ENCODE data around the gene FSTL1.

Gene FSTL1

GRCh38 chr3:120427201-120427600, 23.6 kb downstream of the FSTL1 start:
- H3K27ac ChIP-seq (ENCODE audit: extremely low read depth, low read depth, low read length), result no peak overlapping the region
- peaks cover 6 to 53% of the 10 kb centered on the region in 2 experiments; a peak in 2 of 3 replicates for H3K36me3 ChIP-seq (ENCODE audit: control insufficient read depth in 2 of 2, insufficient read depth in 1 of 2, low read length in 2 of 2)
- POLR2A ChIA-PET, result no interaction called here
- CTCF ChIA-PET, result interaction anchor here (1.1 kb wide), 1 partner anchor 131 kb away, joined by 3 read pairs; no protein-coding TSS in a partner anchor
- no peaks in the 10 kb centered on the region for H3K4me1 ChIP-seq (ENCODE audit: control insufficient read depth, insufficient read depth, low read length)
- H3K4me3 ChIP-seq (ENCODE audit: low read depth, low read length), result no peak overlapping the region
- H3K9me3 ChIP-seq (ENCODE audit: control insufficient read depth, insufficient read depth, low read depth, low read length), result no peaks in the 10 kb centered on the region
- TF ChIP-seq ZNF48 (tag by site-specific recombination; IDR thresholded peaks at IDR 0.05) (no peak), ZNF629 (tag by site-specific recombination; IDR thresholded peaks at IDR 0.05) (no peak), WT1 (tag by site-specific recombination; IDR thresholded peaks at IDR 0.05) (no peak), MEIS1 (CRISPR knock-in tag; IDR thresholded peaks at IDR 0.05; ENCODE audit: borderline replicate concordance) (no peak), MZF1 (tag by site-specific recombination; IDR thresholded peaks at IDR 0.05; ENCODE audit: borderline replicate concordance) (no peak), ZNF654 (tag by site-specific recombination; IDR thresholded peaks at IDR 0.05; ENCODE audit: low read depth) (no peak), ZNF202 (tag by site-specific recombination; IDR thresholded peaks at IDR 0.05; ENCODE audit: borderline replicate concordance) (no peak), KLF8 (tag by site-specific recombination; IDR thresholded peaks at IDR 0.05) (no peak), GLI4 (tag by site-specific recombination; IDR thresholded peaks at IDR 0.05) (no peak), PRDM6 (tag by site-specific recombination; IDR thresholded peaks at IDR 0.05) (no peak), OSR2 (tag by site-specific recombination; IDR thresholded peaks at IDR 0.05) (no peak), PRDM1 (tag by site-specific recombination; IDR thresholded peaks at IDR 0.05) (no peak)

DNA sequence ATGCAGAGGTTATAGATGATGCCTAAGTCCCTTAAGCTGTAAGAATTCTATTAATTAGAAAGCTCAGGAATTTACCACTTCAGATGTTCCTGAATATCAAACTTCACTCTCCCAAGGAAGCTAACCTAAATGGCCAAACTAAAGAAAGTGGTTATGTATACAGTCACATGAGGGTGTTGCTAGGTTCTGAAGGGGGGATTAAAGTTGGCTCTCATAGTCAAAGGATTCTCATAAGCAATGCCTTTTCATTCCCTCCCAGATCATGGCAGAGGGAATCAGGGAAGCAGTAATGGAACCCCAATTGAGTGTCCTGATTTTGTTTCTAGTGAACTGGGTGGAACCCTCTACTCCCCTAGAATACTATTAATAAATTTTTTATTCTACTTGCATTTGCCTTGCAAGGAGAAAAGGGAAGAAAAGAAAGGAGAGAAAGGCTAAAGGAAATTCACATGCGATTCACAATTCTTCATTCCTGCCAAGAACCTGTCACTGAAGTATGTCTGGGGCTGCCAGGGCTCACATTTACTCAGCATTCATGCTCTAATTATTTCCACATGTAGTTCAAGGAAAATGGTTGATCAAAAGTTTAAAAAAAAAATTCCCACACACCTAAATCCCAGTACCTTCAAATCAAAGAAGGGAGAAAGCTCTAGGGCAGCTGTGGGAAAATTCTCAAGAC, 25.1 kb downstream of the FSTL1 start:
- H3K36me3 ChIP-seq (ENCODE audit: control insufficient read depth in 2 of 2, insufficient read depth in 1 of 2, low read length in 2 of 2), result peaks cover 3 to 43% of the 10 kb centered on the region in 2 experiments; a peak in 1 of 3 replicates
- no peaks in the 10 kb centered on the region for H3K9me3 ChIP-seq (ENCODE audit: control insufficient read depth, insufficient read depth, low read depth, low read length)
- ChIA-PET POLR2A (no interaction called here), CTCF (interaction anchor here (0.8 kb wide), 1 partner anchor 130 kb away, joined by 4 read pairs; no protein-coding TSS in a partner anchor)
- no peak overlapping the region for H3K4me3 ChIP-seq (ENCODE audit: low read depth, low read length)
- no peak overlapping the region for H3K27ac ChIP-seq (ENCODE audit: extremely low read depth, low read depth, low read length)
- H3K4me1 ChIP-seq (ENCODE audit: control insufficient read depth, insufficient read depth, low read length), result no peaks in the 10 kb centered on the region
- TF ChIP-seq WT1 (tag by site-specific recombination; IDR thresholded peaks at IDR 0.05) (no peak), PRDM1 (tag by site-specific recombination; IDR thresholded peaks at IDR 0.05) (0 out of 2 replicates have a peak, but pooled peaks have one; percentile 15), ZBTB48 (tag by site-specific recombination; IDR thresholded peaks at IDR 0.05) (no peak), OVOL3 (tag by site-specific recombination; IDR thresholded peaks at IDR 0.05) (no peak)

- no peaks in the 10 kb centered on the region for H3K4me1 ChIP-seq (ENCODE audit: control insufficient read depth, insufficient read depth, low read length)
- POLR2A ChIA-PET, result no interaction called here
- H3K9me3 ChIP-seq (ENCODE audit: control insufficient read depth, insufficient read depth, low read depth, low read length), result no peaks in the 10 kb centered on the region
- CTCF ChIA-PET, result interaction anchor here (0.8 kb wide), 1 partner anchor 131 kb away, joined by 4 read pairs; no protein-coding TSS in a partner anchor
- peaks cover 0 to 37% of the 10 kb centered on the region in 2 experiments; a peak in 1 of 3 replicates for H3K36me3 ChIP-seq (ENCODE audit: control insufficient read depth in 2 of 2, insufficient read depth in 1 of 2, low read length in 2 of 2)
- no peak overlapping the region for H3K4me3 ChIP-seq (ENCODE audit: low read depth, low read length)
- H3K27ac ChIP-seq (ENCODE audit: extremely low read depth, low read depth, low read length), result no peak overlapping the region
- TF ChIP-seq ZNF112 (tag by site-specific recombination; IDR thresholded peaks at IDR 0.05), result no peak
- TF ChIP-seq ZNF26 (tag by site-specific recombination; IDR thresholded peaks at IDR 0.05), result no peak
- no peak for TF ChIP-seq OSR2 (tag by site-specific recombination; IDR thresholded peaks at IDR 0.05)
- no peak for TF ChIP-seq MYNN (tag by site-specific recombination; IDR thresholded peaks at IDR 0.05; ENCODE audit: borderline replicate concordance)
- TF ChIP-seq ZNF555 (tag by site-specific recombination; conservative IDR thresholded peaks at IDR 0.05), result no peak
- TF ChIP-seq ZNF658 (tag by site-specific recombination; IDR thresholded peaks at IDR 0.05), result no peak
Measured at GRCh38 chr3:120424976-120425570, 25.7 kb downstream of the FSTL1 start.
